Skin of body (tissue), 2 donors: Measurements from ENCODE around the gene SAMD11. TPM values are rescaled to one million over a fixed set of nuclear protein-coding genes. Genes with fewer than 3 reads are reported as not detected.

Experiments
- DNase-seq: peaks from one replicate; lab custom pipeline; 2025; lab: John Stamatoyannopoulos, UW
- total RNA-seq: library from RNA; depleted of rRNA; stranded (reverse); fragments of >200 nt; gene quantifications from one replicate; pipeline ENCODE4 v1.2.3, GENCODE V29; 2014

The SAMD11 gene
- total RNA-seq, 1 donor from 2014 or later: 4.9 TPM

- no peak for DNase-seq
Observed at GRCh38 chr1:917076-917459, 6.7 kb upstream of the SAMD11 start.

- DNase-seq: no peak
Observed at GRCh38 chr1:917466-918091, 6.1 kb upstream of the SAMD11 start.

- DNase-seq: no peak
Observed at GRCh38 chr1:918353-918752, 5.4 kb upstream of the SAMD11 start.

- no peak for DNase-seq
Observed at GRCh38 chr1:918843-919242, 4.9 kb upstream of the SAMD11 start.

GRCh38 chr1:919271-919872, 4.4 kb upstream of the SAMD11 start:
- no peak for DNase-seq

GRCh38 chr1:920010-920409, 3.7 kb upstream of the SAMD11 start:
- DNase-seq: no peak

GRCh38 chr1:920521-920920, 3.2 kb upstream of the SAMD11 start:
- no peak for DNase-seq

GRCh38 chr1:921011-921837, 2.5 kb upstream of the SAMD11 start:
- no peak for DNase-seq

- DNase-seq: no peak
Observed at GRCh38 chr1:923991-924655, 400 bp downstream of the SAMD11 start.

- no peak for DNase-seq
Observed at GRCh38 chr1:924656-925560, 1.2 kb downstream of the SAMD11 start.

- no peak for DNase-seq
Observed at GRCh38 chr1:925561-926421, 2.1 kb downstream of the SAMD11 start.

- no peak for DNase-seq
Observed at GRCh38 chr1:927234-927633, 3.5 kb downstream of the SAMD11 start.

GRCh38 chr1:927748-928147, 4.0 kb downstream of the SAMD11 start:
- no peak for DNase-seq

- DNase-seq: no peak
Observed at GRCh38 chr1:928825-929661, 5.3 kb downstream of the SAMD11 start.

- no peak for DNase-seq
Observed at GRCh38 chr1:929712-930632, 6.2 kb downstream of the SAMD11 start.

- DNase-seq: no peak
Observed at GRCh38 chr1:930633-931138, 7.0 kb downstream of the SAMD11 start.

GRCh38 chr1:931380-932172, 7.9 kb downstream of the SAMD11 start:
- DNase-seq: no peak
